ENCODE data around the gene CCKAR.

- TF ChIP-seq USF1 (CRISPR knock-in tag; IDR thresholded peaks at IDR 0.05) (no peak), ESRRA (CRISPR knock-in tag; IDR thresholded peaks at IDR 0.05; ENCODE audit: borderline replicate concordance) (no peak), TCF7 (CRISPR knock-in tag; IDR thresholded peaks at IDR 0.05; ENCODE audit: low read depth) (no peak), SOX15 (CRISPR knock-in tag; IDR thresholded peaks at IDR 0.05) (no peak), MAX (CRISPR knock-in tag; IDR thresholded peaks at IDR 0.05) (no peak), IRF1 (CRISPR knock-in tag; IDR thresholded peaks at IDR 0.05) (no peak), NFE2L1 (CRISPR knock-in tag; IDR thresholded peaks at IDR 0.05) (no peak), KAT7 (CRISPR knock-in tag; IDR thresholded peaks at IDR 0.05; ENCODE audit: borderline replicate concordance) (no peak), NR3C1 (CRISPR knock-in tag; conservative IDR thresholded peaks at IDR 0.05; ENCODE audit: low read depth) (no peak), NFYB (CRISPR knock-in tag; conservative IDR thresholded peaks at IDR 0.05; ENCODE audit: low read depth) (no peak)
- TF ChIP-seq, protein P1, sequence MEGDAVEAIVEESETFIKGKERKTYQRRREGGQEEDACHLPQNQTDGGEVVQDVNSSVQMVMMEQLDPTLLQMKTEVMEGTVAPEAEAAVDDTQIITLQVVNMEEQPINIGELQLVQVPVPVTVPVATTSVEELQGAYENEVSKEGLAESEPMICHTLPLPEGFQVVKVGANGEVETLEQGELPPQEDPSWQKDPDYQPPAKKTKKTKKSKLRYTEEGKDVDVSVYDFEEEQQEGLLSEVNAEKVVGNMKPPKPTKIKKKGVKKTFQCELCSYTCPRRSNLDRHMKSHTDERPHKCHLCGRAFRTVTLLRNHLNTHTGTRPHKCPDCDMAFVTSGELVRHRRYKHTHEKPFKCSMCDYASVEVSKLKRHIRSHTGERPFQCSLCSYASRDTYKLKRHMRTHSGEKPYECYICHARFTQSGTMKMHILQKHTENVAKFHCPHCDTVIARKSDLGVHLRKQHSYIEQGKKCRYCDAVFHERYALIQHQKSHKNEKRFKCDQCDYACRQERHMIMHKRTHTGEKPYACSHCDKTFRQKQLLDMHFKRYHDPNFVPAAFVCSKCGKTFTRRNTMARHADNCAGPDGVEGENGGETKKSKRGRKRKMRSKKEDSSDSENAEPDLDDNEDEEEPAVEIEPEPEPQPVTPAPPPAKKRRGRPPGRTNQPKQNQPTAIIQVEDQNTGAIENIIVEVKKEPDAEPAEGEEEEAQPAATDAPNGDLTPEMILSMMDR (IDR thresholded peaks at IDR 0.05) = no peak
Measured at GRCh38 chr4:26431461-26432180, 58.7 kb downstream of the CCKAR start.
